HG02798 (cell line): ENCODE measurements around the gene HNRNPA3.
"Not testable (repeated sequence)": the region's sequence is repeated elsewhere in the genome, so short reads cannot be mapped to it uniquely, and the experiment has no call there.

Source experiments
- ATAC-seq: cut with Tn5 transposase; IDR thresholded peaks from one replicate; pipeline ENCODE4 v1.9.1; 2021; ENCODE audit warnings: mild to moderate bottlenecking; ENCODE audit not compliant: unreplicated experiment, poor library complexity

The HNRNPA3 gene

DNA sequence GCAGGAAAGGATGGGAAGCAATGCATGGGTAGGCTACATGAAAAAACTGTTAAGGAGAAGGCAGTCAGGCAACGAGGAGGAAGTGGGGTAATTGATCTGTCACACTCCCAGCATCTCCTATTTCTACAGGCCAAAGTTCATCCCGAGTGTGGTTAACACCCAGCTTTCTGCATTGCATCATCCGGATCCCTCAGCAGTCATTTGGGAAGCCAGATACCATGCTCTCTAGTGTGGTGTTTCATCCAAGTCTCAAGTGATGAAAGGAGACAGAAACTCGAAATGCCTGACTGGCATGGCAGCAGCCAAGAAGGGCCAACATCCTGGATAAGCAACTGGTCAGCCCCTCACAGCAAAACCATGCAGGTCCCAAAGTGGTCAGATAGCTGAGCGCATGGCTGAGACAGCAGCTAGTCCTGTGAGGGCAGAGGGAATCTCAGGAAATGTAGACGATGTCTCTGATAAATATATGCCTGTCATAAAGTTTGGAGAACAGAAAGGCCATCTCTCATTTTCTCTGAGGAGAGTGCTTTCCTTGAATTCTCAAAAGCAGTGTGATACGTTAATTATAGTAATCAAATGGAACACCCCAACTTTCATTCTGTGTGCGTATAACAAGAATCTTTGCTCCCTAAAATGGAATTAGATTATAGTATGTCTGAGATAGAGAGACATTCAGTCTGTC lies 24.8 kb upstream of the HNRNPA3 start:
- no peak for ATAC-seq

- no peak for ATAC-seq
Measured at GRCh38 chr2:177188482-177189469, 23.8 kb upstream of the HNRNPA3 start.

DNA sequence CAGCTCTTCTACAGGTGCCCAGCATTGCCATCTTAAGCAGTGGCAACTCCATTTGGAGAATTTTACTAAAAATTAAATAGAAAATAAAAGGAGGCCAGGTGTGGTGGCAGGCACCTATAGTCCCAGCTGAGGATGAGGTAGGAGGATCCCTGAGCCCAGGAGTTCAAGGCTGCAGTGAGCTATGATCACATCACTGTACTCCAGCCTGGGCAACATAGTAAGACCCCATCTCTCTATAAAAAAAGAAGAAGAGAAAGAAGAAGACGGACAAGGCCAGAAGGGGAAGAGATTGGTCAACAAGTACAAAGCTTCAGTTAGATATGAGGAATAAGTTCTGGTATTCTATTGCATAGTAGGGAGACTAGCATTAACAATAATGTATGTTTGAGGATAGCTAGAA lies 21.7 kb upstream of the HNRNPA3 start:
- ATAC-seq = no peak

- no peak for ATAC-seq
Measured at GRCh38 chr2:177192788-177193187, 19.8 kb upstream of the HNRNPA3 start.

GRCh38 chr2:177193240-177193639 lies 19.4 kb upstream of the HNRNPA3 start:
- ATAC-seq = peak; percentile 70

GRCh38 chr2:177195194-177195593 lies 17.4 kb upstream of the HNRNPA3 start:
- ATAC-seq = peak; percentile 52

- ATAC-seq = not testable (repeated sequence)
Measured at GRCh38 chr2:177200419-177200818, 12.2 kb upstream of the HNRNPA3 start.

DNA sequence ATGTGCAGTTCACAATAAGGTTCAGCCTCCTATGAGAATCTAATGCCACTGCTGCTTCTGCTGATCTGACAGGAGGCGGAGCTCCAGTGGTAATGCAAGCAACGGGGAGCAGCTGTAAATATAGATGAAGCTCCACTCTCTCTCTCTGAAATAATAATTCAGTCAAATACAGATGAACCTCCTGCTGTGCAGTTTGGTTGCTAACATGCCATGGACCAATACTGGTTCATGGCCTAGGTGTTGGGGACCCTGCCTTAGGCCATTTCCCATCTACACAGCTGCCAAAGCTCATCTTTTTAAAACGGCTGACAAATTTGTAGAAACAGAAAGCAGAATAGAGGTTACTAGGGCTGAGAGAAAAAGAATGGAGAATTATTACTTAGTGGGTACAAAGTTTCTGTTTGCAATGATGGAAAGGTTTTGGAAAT lies 10.7 kb upstream of the HNRNPA3 start:
- no peak for ATAC-seq

- ATAC-seq = no peak
Measured at GRCh38 chr2:177204417-177204816, 8.2 kb upstream of the HNRNPA3 start.

- peak; percentile 71 for ATAC-seq
Measured at GRCh38 chr2:177207101-177207500, 5.5 kb upstream of the HNRNPA3 start.

DNA sequence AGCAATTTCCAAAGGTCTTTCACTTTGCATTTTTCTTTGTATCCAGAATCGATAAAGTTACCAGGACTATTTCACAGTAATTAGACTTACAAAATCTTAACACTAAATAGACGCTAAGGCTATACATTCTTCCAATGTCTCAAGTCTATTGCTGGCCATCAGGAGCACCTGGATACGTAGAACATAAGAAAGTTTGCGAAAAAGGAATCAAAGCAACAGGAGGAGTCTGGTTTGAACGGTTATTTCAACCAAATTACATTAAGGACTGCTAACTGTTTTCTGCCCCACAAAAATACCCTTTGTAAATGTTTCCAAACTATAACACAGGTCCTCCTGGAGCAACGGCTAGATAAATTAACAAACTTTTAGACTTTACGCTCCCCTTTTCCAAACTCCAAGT lies 1.4 kb upstream of the HNRNPA3 start:
- no peak for ATAC-seq

- ATAC-seq = no peak
Measured at GRCh38 chr2:177211576-177212105, 953 bp upstream of the HNRNPA3 start.

GRCh38 chr2:177212891-177213856 lies 580 bp downstream of the HNRNPA3 start:
- peak; percentile 59 for ATAC-seq

DNA sequence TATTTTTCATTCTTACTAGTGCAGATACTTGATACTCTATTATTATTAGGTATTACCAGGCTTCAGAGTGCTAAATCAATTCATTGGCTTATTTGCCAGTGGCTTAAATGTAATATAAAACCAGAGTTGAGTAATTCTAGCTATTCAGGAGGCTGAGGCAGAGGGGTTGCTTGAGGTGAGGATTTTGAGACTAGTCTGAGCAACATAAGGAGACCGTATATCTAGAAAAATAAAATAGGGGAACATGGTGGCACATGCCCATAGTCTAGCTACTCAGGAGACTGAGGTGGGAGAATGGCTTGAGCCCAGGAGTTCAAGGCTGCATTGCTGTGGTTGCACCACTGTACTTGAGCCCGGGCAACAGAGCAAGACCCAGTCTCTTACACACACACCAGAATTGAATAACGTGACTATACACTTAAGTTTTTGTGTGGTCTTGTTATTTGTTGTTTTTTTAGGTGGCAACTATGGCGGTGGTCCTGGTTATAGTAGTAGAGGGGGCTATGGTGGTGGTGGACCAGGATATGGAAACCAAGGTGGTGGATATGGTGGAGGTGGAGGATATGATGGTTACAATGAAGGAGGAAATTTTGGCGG lies 4.8 kb downstream of the HNRNPA3 start:
- no peak for ATAC-seq

DNA sequence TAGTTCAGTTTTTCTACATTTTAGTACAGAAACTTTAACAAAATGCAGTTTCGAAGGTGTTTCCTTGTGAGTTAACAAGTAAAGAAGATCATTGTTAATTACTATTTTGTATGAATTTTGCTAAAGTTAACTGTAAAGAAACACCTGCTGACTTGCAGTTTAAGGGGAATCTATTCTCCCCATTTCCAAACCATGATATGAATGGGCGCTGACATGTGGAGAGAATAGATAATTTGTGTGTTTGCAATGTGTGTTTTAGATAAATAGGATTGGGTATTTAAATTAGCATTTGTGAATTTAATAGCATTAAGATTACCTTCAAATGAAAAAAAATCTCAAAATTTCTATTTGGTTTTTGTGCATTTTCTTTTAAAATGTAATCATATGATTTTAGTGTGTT lies 7.2 kb downstream of the HNRNPA3 start:
- ATAC-seq = not testable (repeated sequence)

DNA sequence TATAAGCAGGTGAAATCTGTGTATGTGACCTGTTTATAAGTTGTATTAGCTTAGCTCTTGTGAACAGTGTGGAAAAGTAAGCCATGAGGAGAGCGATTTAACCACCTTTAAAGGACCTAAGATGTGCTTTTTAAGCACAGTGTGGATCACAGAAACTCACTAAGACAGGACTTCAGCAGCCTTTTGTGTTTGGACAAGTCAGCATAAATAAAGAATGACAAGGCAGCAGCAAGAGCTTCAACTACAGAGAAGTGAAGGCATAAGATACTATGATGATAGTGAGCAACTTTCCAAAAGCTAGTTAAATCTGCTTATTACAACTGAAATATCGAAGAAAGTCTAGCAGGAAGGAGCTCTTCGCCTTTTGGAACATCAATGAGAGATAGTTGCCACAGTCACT lies 8.9 kb downstream of the HNRNPA3 start:
- no peak for ATAC-seq

GRCh38 chr2:177221970-177222369 lies 9.4 kb downstream of the HNRNPA3 start:
- ATAC-seq = no peak

DNA sequence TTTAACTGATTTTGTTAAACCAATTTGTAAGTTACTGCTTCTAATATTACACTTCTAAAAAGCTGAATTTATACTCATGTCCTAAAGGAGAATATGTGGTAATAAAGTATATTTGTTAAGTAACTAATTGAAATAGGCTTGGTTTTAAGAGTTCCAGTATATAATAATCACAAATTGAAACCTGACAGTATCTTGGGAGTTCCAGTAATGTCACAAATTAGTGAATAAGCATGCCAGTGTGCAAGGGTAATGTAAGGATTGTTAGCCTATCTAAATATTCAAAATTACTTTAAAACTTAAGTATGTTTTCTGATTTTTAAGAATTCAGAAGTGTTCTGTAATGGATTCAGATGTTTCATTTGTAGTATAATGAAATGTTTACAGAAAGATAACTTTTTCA lies 10.8 kb downstream of the HNRNPA3 start:
- not testable (repeated sequence) for ATAC-seq

DNA sequence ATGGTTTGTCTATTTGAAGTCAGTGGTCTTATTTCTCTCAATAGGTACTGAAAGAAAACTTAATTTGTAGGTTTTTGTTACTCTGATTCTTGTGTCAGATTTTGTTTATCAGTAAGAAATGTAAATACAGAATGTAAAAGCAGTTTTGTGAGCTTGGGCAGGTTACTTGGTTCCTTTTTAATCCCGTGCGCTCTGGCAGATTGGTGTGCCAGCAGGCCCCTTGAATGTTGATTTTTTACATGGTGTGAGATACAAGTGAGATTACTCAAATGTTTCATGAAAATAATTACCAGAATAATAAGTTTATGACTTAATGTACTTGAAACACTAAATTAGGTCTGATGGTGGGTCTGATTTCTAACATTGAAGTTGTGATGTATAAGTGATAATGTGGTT lies 13.4 kb downstream of the HNRNPA3 start:
- ATAC-seq = no peak
